Activated CD8-positive, alpha-beta memory T cell treated with anti-CD3 and anti-CD28 coated beads, Interleukin-2, amount 50 U/mL, for 1 hour (primary cell): ENCODE measurements around the gene TACC2.

Experiments used
- DNase-seq: peaks from one replicate; pipeline ENCODE4 v3.0.0-alpha.2; 2020; ENCODE audit errors: extremely low read depth

Gene TACC2

GRCh38 chr10:122168101-122168500, 179.1 kb downstream of the TACC2 start:
- DNase-seq, result no peak

- no peak for DNase-seq
Observed at GRCh38 chr10:122168598-122169394, 179.8 kb downstream of the TACC2 start.

DNA sequence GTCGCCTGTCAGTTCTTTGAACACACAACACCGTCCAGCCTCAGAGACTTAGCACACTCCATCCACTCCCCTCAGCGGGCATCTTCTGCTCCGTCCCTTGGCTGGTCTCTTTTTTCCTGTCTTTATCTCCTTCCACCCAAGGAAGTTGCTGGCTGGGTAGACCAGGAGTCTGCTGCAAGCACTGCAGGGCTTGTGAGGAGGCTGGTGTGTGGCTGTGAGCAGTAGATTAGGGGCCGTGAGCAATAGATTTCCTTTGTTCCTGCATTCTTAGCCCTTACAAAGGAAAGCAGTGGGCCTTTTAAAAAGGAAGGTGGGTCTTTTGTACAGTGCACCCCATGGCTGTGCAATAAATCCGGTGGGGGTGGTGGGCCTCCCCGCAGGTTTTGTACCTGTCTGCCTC, 181.8 kb downstream of the TACC2 start:
- DNase-seq, result no peak

DNA sequence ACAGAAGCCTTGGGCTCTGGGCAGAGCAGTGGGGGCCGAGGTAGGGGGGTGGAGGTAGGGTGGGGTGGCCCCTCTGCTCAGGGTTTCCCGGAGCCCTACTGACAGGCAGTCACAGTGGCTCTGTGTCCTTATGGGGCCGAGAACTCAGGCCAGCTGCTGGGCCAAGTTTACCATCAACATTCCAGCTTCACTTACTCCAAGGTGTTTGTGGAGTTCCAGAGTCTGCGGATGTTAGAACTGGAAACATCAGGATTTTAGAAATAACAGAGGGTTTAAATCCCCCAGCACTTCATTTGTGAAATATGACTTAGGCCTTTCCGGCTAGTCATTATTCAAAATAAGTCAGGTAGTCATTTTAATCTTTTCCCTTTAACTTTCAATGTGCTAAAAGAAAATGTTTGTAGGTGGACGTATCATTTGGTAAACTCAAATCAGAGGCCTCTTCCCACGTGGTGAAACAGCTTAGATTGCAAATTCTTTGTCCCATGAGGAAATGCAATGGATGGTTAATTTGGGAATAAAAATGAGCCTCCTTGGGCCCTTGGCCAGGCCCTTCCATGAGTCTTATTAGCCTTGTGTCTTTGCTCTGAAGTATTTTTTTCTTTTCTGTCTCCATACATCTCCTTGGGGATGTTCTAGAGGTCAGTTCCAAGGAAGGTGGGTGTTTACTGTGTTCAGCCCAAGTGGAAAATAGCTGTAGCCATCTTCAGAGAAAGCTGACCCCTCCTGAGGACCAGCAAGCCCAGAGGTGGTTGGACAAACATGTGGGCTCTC, 182.5 kb downstream of the TACC2 start:
- no peak for DNase-seq

DNA sequence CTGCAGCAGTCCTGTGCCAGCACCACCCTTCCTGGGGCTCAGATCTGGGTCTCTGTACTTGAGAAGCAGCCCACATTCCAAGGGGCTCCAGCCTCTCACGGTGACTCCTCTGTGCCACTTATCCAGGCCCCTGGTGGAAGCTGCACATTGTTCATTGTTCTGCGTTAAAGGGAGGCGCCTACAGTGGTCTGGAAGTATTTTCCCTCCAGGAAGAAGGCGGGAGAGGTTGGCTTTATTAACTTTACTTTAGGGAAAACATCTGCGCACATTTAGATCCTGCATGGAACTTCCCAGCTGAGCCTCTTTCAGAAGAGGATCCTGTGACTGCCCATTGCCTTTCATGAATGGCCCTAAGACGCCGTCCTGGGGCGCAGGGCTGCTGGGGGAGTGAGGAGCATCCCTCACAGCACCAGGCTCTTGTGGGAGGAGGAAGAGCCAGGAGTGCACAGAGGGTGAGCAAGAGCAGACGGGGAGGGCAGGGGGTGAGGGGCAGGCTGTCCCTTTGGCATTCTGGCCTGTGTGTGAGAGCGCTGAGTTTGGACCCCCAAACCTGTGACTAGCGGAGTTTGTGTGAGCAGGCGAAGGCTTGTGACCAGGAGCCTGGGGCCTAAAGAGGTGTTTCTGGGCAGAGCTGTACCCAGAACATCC, 183.5 kb downstream of the TACC2 start:
- no peak for DNase-seq

DNA sequence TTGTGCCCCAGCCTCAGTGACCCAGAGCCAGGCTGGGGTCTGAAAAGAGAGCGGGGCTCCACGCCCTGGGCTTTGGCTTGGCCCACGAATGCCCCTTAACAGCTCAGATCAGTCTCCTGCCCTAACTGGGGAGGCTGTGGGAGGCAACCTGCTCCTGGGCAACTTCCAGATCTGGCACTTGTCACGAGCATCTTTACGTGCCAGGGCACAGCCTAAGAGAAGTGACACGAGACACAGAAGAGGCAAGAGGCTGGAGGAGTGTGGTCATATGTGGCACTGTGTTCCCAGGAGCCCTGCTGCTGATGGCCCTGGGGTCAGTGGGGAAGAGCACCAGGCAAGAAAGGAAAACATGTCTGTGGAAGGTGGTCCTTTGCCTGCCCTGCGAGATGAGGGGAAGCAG, 184.4 kb downstream of the TACC2 start:
- no peak for DNase-seq

- no peak for DNase-seq
Observed at GRCh38 chr10:122173766-122174435, 184.9 kb downstream of the TACC2 start.

DNA sequence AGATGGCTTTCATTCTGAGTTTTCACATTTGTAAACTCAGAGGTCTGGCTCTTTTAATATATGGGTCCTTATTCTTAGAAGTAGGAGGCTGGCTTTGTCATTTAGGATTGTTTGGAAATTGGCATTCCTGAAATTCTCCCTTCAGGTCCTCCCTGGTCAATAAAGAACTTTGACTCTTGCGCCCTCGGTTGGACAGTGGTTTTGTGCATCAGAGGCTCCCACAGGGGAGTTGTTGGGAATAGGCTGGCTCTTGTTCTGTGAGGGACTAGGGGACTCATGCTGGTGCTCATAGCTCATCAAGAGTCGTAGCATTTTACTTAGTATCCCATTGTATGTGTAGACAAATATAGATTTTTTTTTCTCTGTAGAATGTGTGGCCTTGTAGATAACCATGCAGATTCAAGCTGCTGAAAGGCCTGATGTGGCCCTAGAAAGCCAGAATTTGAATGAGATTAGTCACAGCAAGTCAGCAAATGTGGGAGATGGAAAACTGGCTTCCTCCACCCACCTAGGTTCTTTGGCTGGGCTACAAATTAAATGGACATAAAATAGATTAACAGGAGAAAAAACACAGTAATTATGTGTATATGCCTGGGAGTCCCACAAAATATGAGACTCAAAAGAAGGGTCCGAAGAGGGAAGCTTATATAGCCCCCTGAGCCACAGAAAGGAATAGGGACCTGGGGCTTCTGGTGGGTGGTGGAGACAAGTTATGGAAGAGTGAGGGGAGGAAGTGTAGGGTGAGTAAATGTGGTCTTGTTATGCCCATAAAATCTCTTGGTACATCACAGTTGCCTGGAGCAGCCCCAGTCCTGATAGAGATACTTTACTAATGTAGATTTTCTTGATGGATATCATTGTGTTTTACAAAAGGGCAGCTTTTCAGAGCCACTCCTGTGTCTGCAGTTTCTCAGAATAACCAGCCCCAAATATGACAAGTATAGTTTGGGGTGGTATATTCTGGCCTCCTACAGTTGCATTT, 187.6 kb downstream of the TACC2 start:
- DNase-seq, result no peak

DNA sequence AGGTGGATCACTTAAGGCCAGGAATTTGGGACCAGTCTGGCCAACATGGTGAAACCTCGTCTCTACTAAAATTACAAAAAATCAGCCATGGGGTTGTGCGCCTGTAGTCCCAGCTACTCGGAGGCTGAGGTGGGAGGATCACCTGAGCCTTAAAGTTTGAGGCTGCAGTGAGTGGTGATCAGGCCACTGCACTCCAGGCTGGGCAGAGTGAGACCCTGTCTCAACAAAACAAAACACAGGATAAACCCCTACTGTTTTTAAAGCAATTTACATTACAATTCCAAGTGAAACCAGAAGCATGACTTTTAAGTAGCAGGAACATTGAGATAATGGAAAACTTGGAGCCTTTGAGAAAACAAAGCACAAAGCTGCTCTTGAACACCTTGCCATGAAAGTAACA, 189.7 kb downstream of the TACC2 start:
- DNase-seq, result no peak

GRCh38 chr10:122181041-122181732, 192.2 kb downstream of the TACC2 start:
- no peak for DNase-seq

- no peak for DNase-seq
Observed at GRCh38 chr10:122181876-122182275, 192.9 kb downstream of the TACC2 start.

DNA sequence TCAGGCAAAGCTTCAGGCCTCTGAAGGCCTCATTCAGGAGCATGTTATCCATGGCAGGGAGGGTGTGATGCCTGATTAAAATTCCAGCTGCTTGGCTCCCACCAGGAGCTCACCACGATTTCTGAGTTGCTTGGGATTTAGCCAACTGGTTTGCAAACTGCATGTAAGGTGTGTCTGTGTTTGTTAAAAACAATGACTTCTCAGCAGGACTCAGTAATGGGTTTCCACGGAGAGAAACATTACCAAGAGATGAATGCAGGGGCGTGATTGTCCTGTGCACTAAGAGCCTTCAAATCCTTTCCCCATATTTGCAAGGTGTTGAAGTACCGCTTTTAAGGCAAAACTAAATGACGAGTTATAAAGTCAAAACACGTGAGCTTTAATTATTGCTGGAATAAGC, 193.3 kb downstream of the TACC2 start:
- DNase-seq, result no peak

DNA sequence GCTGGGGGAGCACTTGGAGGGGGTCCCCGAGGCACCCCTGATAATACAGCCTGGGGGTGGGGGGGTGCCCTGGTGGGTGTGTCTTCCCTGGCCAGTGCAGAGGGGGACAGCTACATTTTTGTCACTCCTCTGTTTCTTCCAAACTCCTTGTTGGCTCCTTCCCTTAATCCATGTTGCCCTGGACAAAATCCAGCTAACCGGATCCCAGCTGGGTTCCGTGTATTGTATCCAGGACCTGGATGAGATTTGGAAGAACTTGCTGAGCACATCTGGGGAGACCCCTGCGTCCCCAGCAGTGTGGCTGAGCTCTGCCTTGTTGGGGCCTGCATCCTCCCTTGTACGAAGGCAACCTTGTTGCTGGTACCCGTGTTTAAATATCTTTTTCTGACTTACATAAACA, 195.3 kb downstream of the TACC2 start:
- no peak for DNase-seq

GRCh38 chr10:122185643-122186042, 196.7 kb downstream of the TACC2 start:
- no peak for DNase-seq

DNA sequence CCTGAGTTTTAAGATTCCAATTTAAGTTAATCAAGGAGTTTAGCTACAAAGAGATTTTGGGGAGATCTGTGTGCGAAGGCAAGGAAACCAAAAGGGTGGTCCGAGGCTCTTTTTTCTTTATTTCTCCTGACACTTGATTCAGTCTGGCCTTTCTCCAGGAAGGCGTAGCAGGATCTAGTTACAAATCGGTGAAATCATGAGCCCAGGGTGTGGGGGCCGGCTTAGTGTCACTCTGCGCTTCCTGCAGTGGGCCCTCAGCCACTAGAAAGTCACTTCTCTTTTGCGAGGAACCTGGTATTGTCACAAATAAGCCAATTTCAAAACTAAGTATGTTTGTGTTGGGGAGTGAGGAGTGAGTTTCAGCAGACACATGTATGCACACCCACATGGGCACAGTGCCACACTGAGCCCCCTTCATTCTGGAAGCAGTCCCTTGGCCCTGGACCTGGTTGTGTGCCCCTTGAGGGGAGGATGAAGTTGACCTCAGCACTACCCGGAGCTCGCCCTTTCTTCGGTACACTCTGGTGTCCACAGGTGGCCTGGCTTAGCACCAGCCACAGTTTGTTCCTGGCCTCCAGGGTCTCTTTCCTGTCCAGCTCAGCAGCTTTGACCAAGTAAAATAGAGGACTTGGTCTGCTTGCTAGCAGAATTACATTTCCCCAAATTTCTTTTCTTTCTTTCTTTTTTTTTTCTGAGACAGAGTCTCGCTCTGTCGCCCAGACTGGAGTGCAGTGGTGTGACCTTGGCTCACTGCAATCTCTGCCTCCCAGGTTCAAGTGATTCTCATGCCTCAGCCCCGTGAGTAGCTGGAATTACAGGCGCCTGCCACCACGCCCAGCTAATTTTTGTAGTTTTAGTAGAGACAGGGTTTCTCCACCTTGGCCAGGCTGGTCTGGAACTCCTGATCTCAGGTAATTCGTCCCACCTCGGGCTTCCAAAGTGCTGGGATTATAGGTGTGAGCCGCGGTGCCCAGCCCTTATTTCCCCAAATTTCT, 198.2 kb downstream of the TACC2 start:
- no peak for DNase-seq

DNA sequence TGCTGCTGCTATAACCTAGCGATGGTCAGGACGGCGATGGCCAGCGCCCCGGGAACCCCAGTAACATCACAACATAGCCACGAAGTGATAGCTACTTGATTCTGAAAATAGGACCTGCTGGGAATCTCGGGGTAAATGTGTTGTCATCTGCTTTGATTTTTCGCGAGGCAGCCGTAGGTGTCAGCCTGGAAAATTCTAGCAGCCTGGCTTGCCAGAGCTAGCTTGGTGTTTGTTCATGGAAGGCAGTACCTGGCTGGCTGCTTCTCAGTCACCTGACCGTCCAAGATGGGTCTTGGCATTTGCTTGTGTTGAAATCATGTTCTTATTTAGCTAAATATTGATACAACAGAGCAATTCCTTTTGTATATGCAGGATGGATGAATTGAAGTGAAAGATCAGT, 199.7 kb downstream of the TACC2 start:
- DNase-seq, result no peak

DNA sequence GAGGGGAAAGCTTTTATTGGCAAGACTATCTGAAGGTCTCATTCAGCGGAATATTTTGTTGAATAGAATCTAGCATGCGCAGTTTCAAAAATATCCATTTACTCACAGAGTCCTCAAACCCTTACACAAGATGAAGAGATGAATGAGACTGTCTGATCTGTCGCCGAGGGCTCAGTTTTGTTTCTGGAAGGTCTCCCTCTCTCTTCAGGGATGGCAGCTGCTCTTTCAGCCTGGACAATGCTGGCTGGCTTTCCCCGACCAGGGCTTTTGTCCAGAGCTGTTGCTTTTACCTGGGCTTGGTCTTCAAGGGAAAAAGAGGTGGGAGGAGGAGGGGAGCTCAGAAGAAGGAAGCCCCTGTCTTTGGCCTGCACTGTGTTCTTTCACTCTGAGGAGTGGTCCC, 200.2 kb downstream of the TACC2 start:
- DNase-seq, result no peak

DNA sequence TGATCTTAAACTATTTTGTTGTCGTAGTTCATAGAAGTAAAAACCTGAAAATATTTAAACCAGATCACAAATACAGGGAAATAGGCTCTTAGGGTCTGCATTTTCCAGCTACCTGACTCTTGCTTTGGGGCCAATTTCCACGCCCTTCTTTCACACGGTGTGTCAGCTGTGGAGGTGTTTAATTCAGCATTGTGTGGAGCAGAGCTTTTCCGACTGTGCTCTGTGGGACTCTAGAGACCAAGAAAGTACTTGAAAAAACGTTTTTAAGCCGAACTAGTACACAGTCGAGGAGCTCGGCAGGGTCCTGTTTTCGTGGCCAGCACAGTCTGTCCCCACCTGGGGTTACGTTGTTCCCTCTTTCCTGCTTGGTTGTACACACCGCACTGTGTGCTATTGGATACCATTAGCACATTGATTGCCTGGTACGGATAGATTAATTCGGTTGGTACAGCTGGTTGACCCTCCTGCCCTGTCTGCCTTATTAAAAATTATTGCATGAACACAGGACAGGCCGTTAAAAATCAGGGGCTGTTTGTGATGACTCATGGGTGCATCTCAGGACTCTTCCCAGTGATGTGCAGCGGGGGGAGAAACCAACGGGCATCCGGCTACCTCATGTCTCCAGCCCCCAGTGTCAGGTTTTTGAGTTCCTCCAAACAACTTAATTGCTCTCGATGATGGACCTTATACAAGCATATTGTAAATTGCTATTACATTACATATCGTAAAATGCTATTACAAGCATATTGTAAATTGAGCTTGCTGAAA, 201.4 kb downstream of the TACC2 start:
- DNase-seq, result no peak
